ENCODE measurements around the gene GRIN1. TPM values are rescaled to one million over a fixed set of nuclear protein-coding genes. Genes with fewer than 3 reads are reported as not detected.

The GRIN1 gene
- total and polyA plus RNA-seq, 2 of the 8 experiments (the other 6 are each of a cell fraction or from before 2014, with no cell fraction given): 0.48 to 2.1 TPM

DNA sequence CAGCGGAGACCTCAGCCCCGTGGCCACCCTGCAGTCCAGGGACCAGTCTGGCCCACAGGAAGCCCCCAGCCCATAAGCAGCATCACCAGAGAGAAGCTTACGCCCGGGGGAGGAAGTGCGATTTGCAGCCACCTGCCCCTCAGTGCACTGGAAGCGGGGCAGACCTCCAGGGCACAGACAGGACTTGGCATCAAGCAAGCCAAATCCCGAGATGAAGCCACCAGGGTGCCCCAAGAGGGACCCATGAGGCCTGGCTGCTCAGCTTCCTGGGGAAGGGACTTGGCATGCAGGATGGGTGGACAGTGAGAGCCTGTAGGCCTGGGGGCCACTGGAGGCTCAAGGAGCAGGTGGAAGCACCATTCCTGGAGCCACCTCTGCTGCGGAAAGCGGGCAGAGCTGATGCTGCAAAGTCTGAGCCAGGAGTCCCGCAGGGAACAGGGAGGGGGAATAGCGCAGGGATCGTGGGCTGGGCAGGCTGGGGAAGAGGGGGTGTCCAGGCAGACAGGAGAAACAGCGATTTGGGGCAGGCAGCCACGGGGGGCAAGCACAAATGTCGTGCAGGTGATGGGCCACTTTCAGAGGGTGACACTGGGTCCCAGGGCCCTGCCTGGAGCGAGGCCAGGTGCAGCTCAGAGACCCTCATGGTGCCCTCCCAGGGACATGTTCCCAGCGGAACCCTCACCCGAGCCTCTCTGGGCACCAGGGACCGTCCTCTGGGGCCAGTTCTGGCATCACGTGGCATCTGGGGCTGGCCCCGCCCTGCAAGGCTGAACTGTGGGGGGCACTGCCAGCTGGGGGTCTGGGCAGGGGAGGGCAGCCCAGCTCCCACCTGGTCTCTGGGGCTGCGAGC lies 27.7 kb downstream of the GRIN1 start:
- H2BK12ac ChIP-seq (ENCODE audit: low read depth, low read length): no peak overlapping the region

More for the DNA sequence above, 27.7 kb downstream of the GRIN1 start:
- FAIRE-seq: no peak
- POLR2A ChIA-PET (ENCODE audit: partially characterized antibody): interaction anchor here (0.9 to 1.7 kb wide), 6 partner anchors 9 to 78 kb away, joined by 3 to 6 read pairs (median 4); partner anchors contain the start of gene GRIN1
- Histone ChIP-seq H2BK5ac (ENCODE audit: low read depth, low read length) (no peak overlapping the region), H4K8ac (ENCODE audit: extremely low read depth, insufficient read depth, low read length) (no peak overlapping the region), H3K4me1 (replicated peaks in 1 of 4; ENCODE audit: control insufficient read depth in 3 of 4, insufficient read depth in 4 of 4, low read length in 3 of 4) (peaks cover 0 to 23% (median 17%) of the 10 kb centered on the region in 4 experiments; a peak in 6 of 7 replicates), H3K79me2 (ENCODE audit: control insufficient read depth in 1 of 2, insufficient read depth in 2 of 2, low read length in 2 of 2) (no peaks in the 10 kb centered on the region), H3K36me3 (ENCODE audit: control insufficient read depth in 2 of 4, insufficient read depth in 4 of 4, low read length in 3 of 4) (no peaks in the 10 kb centered on the region; a peak in 1 of 8 replicates), H3K14ac (ENCODE audit: insufficient read length) (no peak overlapping the region), H3K27me3 (replicated peaks in 1 of 4; ENCODE audit: control insufficient read depth in 3 of 4, extremely low read depth in 1 of 4, insufficient read depth in 3 of 4, low read length in 3 of 4) (peaks cover 61 to 100% (median 89%) of the 10 kb centered on the region in 4 experiments), H2BK15ac (ENCODE audit: low read length) (no peak overlapping the region), H4K20me1 (replicated peaks in 1 of 2; ENCODE audit: control insufficient read depth in 1 of 2, insufficient read depth in 2 of 2, low read length in 2 of 2) (peaks cover 0 to 13% of the 10 kb centered on the region in 2 experiments), H4K5ac (ENCODE audit: insufficient read length, low read depth, low read length) (no peak overlapping the region), H3K79me1 (ENCODE audit: low read depth, low read length) (no peaks in the 10 kb centered on the region; the same call in 1 of the 2 replicates), H3K23me2 (ENCODE audit: low read depth, low read length) (peaks cover 20% of the 10 kb centered on the region; the same call in 1 of the 2 replicates), H3K4me3 (ENCODE audit: extremely low read depth in 1 of 4, insufficient read depth in 2 of 4, low read depth in 3 of 4, low read length in 4 of 4) (no peak overlapping the region), H4K91ac (replicated peaks; ENCODE audit: insufficient read length, low read length) (no peak overlapping the region), H3K27ac (ENCODE audit: low read depth, low read length) (no peak overlapping the region), H3K4me2 (ENCODE audit: insufficient read depth in 1 of 2, low read depth in 2 of 2, low read length in 2 of 2) (no peak overlapping the region), H2BK20ac (ENCODE audit: low read length) (no peak overlapping the region), H2AFZ (ENCODE audit: low read length) (no peak overlapping the region), H3K4ac (replicated peaks; ENCODE audit: insufficient read length, low read depth, low read length) (no peak overlapping the region), H2BK120ac (replicated peaks; ENCODE audit: low read depth, low read length) (no peak overlapping the region), H3K56ac (replicated peaks; ENCODE audit: insufficient read length, low read depth, low read length) (no peak overlapping the region), H3K18ac (ENCODE audit: extremely low read depth, low read length) (no peak overlapping the region), H3K9ac (replicated peaks in 1 of 4; ENCODE audit: extremely low read depth in 1 of 4, low read depth in 3 of 4, low read length in 3 of 4) (no peak overlapping the region), H2AK5ac (ENCODE audit: low read depth, low read length) (no peak overlapping the region), H3K23ac (ENCODE audit: insufficient read length) (no peak overlapping the region), H3K9me3 (ENCODE audit: insufficient read depth in 2 of 2, low read depth in 1 of 2, low read length in 1 of 2) (no peaks in the 10 kb centered on the region)
- no peak for DNase-seq (ENCODE audit: low read depth in 1 of 2, low spot score in 2 of 2)
- 83% methylated on average over 21 of the region's 22 CpGs; no CpG with 5 or more reads in 1 of the 2 experiments for WGBS, 2 experiments (ENCODE audit: extremely low coverage in 1 of 2, insufficient coverage in 1 of 2, insufficient read length in 1 of 2, insufficient replicate concordance in 2 of 2, low coverage in 1 of 2, low lambda C conversion rate in 2 of 2, missing lambda C conversion rate in 1 of 2)
- TF ChIP-seq RNF2 (IDR thresholded peaks at IDR 0.05; ENCODE audit: borderline replicate concordance, low read depth, low read length, missing control alignments, poor library complexity, severe bottlenecking): no peak
- no peak for TF ChIP-seq SIX5 (IDR thresholded peaks at IDR 0.05; ENCODE audit: low read depth, low read length)
- CTCF ChIA-PET (ENCODE audit: partially characterized antibody): interaction anchor here (0.6 to 1.2 kb wide), 4 partner anchors 8 to 103 kb away, joined by 3 to 4 read pairs (median 4); no protein-coding TSS in a partner anchor

Measured in H1 (cell line).